Measurements from ENCODE around the gene R3HCC1L.
A peak's percentile ranks its signal among the peaks of the same experiment; 100 is the strongest.

R3HCC1L gene

GRCh38 chr10:98134431-98135221, at the start of gene R3HCC1L:
R3HCC1L (plus strand) TSS chr10:98134657; CDS start chr10:98208115, 73,458 bp downstream.
- peak; percentile 91 for DNase-seq (ENCODE audit: low read depth in 2 of 2)

DNA sequence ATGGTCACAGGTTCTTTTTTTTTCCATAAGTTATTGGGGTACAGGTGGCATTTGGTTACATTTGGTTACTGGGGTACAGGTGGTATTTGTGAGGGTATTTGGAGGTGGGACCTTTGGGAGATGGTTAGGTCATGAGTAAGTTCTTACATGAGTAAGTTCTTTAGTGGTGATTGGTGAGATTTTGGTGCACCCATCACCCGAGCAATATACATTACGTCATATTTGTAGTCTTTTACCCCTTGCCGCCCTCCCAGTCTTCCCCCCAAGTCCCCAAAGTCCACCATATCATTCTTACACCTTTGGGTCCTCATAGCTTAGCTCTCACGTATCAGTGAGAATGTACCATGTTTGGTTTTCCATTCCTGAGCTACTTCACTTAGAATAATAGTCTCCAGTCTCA, 49.2 kb upstream of the R3HCC1L start:
- no peak for DNase-seq (ENCODE audit: low read depth in 2 of 2)

DNA sequence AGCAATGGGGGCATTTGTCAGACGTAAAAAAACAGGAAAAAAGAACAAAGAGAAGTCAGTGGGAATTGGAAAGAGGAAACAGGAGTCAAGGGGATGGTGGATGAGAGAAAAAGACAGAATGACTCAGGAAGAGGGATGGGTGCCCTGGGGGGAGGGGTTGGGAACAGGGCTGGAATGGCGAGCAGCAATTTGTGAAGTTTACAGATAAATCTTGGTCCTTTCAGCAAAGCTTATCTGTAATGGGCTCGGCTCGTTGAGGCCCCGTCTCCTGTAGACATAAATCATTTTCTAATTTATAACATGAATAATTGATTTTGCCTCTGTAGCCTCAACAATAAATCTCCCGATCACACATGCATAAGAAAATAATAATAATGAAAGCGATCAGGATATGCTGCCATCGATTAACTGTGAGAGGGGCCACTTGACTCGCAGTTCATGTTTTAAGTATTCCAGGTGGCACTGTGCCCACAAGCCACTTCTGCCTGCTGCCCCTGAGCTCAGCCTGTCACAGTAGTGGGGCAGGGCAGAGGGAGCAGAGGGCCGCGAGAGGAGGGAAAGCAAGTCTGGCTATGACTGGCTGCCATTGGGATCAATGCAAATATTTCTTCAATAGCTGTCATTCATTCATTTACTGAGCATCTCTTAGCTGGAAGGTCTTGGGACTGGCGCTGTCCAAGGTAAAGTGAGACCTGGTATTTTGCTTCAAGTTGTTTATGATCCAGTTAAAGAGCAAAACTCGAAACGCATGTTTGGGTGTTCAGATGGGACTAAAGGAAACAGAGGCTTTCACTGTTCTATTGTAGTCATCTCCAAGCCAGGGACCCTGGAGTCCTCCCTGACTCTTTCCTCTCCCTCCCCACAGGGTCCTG, 47.4 kb upstream of the R3HCC1L start:
- no peak for DNase-seq (ENCODE audit: low read depth in 2 of 2)

DNA sequence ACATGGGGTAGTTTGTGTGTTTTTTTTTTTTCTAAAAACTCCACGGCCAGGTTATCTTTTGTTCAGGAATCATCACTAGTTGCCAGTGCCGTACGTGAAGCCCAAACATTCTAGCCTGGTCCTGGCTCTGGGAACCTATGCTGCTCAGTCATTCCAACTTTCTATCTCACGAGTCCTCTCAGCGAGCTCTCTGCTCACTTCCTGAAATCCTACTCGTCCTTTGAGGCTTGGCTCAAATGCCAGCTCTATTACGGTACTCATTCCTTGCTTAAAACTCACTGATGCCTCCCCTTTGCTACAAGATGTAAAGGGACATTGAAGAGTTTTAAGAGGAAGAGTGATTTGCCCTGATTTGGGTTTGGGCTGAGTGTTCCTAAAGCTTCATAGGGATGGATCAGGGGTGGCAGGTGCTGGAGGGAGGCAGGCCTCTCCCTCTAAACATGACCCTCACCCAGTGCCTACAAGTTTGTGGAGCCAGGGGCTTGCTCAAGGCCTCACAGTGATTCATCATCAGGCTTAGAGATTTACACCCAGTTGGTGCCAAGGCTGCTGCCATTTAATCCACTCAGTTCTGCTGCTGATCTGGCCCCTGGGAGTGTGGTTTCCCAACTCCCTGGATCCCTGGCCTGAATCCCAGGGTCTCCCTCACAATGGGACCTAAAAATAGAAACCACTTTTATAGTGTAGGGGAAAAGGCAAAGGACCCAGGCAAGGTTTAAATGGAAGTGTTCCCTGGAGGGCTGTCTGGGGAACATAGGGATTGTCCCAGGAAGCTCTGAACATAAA, 46.1 kb upstream of the R3HCC1L start:
- no peak for DNase-seq (ENCODE audit: low read depth in 2 of 2)

DNA sequence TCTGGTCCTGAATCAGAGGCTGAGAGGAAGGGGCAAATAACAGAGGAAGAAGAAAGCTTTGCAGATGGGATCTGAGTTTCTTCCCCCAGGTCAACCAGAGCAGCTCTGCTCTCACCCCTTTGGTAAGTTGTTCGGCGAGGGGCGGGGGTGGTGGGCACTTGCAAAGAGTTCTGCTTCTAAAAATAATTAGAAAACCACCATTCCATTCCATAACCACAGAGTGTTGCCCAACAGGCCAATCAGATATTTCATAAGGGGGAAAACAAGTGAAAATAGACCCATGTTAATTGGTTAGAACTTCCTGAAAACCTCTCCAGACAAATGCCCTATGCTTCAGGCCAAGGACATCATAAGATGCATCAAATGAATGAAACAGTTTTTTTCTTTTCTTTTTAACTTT, 43.6 kb upstream of the R3HCC1L start:
- DNase-seq (ENCODE audit: low read depth in 2 of 2) = no peak

- no peak for DNase-seq (ENCODE audit: low read depth in 2 of 2)
Measured at GRCh38 chr10:98096316-98096715, 38.1 kb upstream of the R3HCC1L start.

GRCh38 chr10:98096731-98097130, 37.7 kb upstream of the R3HCC1L start:
- DNase-seq (ENCODE audit: low read depth in 2 of 2) = no peak

GRCh38 chr10:98097175-98097574, 37.3 kb upstream of the R3HCC1L start:
- no peak for DNase-seq (ENCODE audit: low read depth in 2 of 2)

DNA sequence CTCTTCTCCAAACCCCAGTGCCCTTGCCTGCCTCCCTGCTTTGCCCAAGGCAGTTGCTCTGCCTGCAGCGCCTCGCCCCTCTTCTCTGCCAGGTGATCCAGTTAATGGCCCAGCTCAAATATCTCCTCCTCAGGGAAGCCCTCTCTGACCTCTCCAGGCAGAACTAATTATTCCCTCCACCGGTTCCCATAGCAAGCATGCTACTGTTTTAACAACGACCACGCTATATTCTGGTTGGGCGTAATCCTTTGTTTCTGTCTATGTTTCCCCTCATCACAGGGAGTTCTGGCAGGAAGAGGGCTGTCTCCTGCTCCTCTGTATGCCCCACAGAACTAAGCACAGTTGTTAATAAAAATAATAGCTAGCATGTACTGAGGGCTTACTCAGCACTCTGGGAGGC, 36.8 kb upstream of the R3HCC1L start:
- no peak for DNase-seq (ENCODE audit: low read depth in 2 of 2)

DNA sequence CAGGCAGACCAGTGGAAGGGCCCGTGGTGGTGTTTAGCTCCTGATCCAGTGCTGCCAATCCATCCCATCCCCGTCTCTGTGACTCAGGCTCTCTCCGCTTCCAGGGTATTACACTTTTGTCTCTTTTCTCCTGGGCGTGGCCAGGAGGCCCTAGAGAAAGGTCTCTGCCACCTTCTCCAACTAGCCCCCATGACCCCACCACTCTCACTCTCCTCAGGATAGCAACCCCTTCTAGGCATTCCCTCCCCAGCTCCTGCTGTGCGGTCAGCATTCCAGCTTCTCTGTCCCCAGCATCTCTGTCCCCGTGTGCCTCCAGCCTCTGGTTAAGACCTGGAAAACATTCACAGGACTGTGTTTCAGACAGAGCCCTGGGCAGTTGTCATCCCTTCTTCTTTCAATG, 36.2 kb upstream of the R3HCC1L start:
- no peak for DNase-seq (ENCODE audit: low read depth in 2 of 2)

- DNase-seq (ENCODE audit: low read depth in 2 of 2) = no peak
Measured at GRCh38 chr10:98100476-98100875, 34.0 kb upstream of the R3HCC1L start.

GRCh38 chr10:98101366-98101765, 33.1 kb upstream of the R3HCC1L start:
- no peak for DNase-seq (ENCODE audit: low read depth in 2 of 2)

DNA sequence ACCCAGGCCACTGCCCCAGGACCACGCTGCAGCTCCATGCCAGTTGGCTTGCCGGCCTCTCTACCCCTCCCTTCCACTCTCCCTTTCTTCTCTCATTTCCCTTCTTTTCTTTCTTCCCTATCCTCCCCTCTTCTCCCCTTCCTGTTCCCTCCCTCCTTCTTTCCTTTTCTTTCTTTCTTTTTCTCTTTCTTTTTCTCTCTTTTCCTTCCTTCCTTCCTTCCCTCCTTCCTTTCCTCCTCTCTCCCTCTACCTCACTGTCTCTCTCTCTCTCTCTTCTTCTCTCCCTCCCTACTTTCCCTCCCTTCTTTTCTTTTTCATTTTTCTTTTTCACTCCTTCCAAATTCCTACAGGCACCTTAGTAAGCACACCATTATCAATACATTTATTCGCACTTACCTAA, 30.3 kb upstream of the R3HCC1L start:
- DNase-seq (ENCODE audit: low read depth in 2 of 2) = no peak

GRCh38 chr10:98106531-98106930, 27.9 kb upstream of the R3HCC1L start:
- no peak for DNase-seq (ENCODE audit: low read depth in 2 of 2)

GRCh38 chr10:98107644-98108430, 26.6 kb upstream of the R3HCC1L start:
- DNase-seq (ENCODE audit: low read depth in 2 of 2) = no peak

- DNase-seq (ENCODE audit: low read depth in 2 of 2) = no peak
Measured at GRCh38 chr10:98110356-98110755, 24.1 kb upstream of the R3HCC1L start.

- no peak for DNase-seq (ENCODE audit: low read depth in 2 of 2)
Measured at GRCh38 chr10:98115031-98115787, 19.2 kb upstream of the R3HCC1L start.

- no peak for DNase-seq (ENCODE audit: low read depth in 2 of 2)
Measured at GRCh38 chr10:98119891-98120290, 14.6 kb upstream of the R3HCC1L start.

DNA sequence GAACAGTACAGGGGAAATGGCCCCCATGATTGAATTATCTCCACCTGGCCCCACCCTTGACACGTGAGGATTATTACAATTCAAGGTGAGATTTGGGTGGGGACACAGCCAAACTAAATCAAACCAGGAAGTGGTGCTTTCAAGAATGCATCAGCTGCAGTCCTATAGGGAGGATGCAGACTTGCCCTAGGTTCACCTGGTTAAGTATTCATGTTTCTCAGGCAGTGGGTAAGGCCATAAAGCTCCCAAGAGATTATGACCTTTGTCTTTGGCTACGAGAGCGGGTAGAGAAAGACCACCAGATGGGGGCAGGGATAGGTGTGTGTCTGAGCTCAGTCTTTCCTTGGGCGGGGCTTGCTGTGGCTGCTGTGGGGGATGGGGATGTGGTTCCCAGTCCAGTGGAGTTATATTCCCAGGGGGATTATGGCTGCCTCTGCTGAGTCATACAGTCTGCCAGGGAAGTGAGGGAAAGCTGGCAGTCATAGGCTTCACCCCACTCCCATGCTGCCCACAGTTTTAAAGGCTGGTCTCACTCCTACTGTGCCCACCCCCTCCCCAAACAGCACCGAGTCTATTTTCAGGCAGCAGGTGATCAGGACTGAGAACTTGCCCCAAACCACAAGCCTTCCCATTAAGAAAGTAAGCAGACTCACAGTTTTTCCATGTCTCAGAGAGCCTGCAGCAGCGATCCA, 8.4 kb upstream of the R3HCC1L start:
- no peak for DNase-seq (ENCODE audit: low read depth in 2 of 2)

GRCh38 chr10:98128802-98129201, 5.7 kb upstream of the R3HCC1L start:
- DNase-seq (ENCODE audit: low read depth in 2 of 2) = no peak

All from stimulated activated CD8-positive, alpha-beta memory T cell treated with anti-CD3 and anti-CD28 coated beads, Interleukin-15, amount 100 ng/mL, for 48 hours (primary cell).